BLaER1 (cell line): Measurements from ENCODE around the gene AGPAT4.
"Not testable (repeated sequence)": the region's sequence is repeated elsewhere in the genome, so short reads cannot be mapped to it uniquely, and the experiment has no call there.

Source experiments
- H3K27ac ChIP-seq: shearing (Covaris generic); formaldehyde crosslinking; 2 replicates; pipeline ENCODE4 v1.8.1; 2022
- H3K27me3 ChIP-seq: shearing (Covaris generic); formaldehyde crosslinking; 2 replicates; pipeline ENCODE4 v1.8.1; 2022
- H3K36me3 ChIP-seq: shearing (Covaris generic); formaldehyde crosslinking; 2 replicates; pipeline ENCODE4 v1.8.1; 2022
- H3K4me1 ChIP-seq: shearing (Covaris generic); formaldehyde crosslinking; 2 replicates; pipeline ENCODE4 v1.8.1; 2022
- H3K4me2 ChIP-seq: shearing (Covaris generic); formaldehyde crosslinking; 2 replicates; pipeline ENCODE4 v1.8.1; 2022
- H3K4me3 ChIP-seq: shearing (Covaris generic); formaldehyde crosslinking; 2 replicates; pipeline ENCODE4 v1.8.1; 2022
- H3K9ac ChIP-seq: shearing (Covaris generic); formaldehyde crosslinking; 2 replicates; pipeline ENCODE4 v1.8.1; 2022
- H3K9me3 ChIP-seq: shearing (Covaris generic); formaldehyde crosslinking; 2 replicates; pipeline ENCODE4 v1.8.1; 2022
- H4K20me1 ChIP-seq: shearing (Covaris generic); formaldehyde crosslinking; 2 replicates; pipeline ENCODE4 v1.8.1; 2022
- Cebpa-rat ChIP-seq: shearing (Covaris generic); IDR thresholded peaks from 2 replicates; pipeline ENCODE4 v1.8.1; 2022

The AGPAT4 gene

DNA sequence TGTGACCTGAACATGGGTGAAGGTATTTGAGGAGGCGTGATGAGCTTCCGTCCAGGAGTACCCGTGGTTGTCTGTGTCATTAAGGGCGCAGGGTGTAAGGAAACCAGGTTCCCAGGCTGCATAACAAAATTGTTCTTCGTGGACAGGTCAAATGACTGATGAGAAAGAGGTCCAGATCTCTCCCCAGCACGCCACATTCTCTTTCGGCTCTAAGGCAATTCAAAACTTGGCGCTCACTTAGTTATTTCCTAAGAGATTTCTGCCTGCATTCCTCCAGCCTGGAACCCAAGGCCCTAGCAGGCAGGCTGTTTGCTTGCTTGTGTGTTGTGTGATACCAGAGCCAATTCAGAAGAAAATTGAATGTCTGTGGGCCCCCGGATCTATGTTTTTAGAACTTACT is 139.9 kb downstream of the AGPAT4 start:
- no peaks in the 10 kb centered on the region for H4K20me1 ChIP-seq
- H3K4me1 ChIP-seq: peaks cover 37% of the 10 kb centered on the region
- no peak overlapping the region for H3K4me3 ChIP-seq
- no peak overlapping the region for H3K9ac ChIP-seq
- no peaks in the 10 kb centered on the region for H3K9me3 ChIP-seq
- no peaks in the 10 kb centered on the region for H3K27me3 ChIP-seq
- TF ChIP-seq Cebpa-rat: no peak
- H3K36me3 ChIP-seq: peaks cover 44% of the 10 kb centered on the region
- H3K27ac ChIP-seq: no peak overlapping the region
- H3K4me2 ChIP-seq: no peak overlapping the region

DNA sequence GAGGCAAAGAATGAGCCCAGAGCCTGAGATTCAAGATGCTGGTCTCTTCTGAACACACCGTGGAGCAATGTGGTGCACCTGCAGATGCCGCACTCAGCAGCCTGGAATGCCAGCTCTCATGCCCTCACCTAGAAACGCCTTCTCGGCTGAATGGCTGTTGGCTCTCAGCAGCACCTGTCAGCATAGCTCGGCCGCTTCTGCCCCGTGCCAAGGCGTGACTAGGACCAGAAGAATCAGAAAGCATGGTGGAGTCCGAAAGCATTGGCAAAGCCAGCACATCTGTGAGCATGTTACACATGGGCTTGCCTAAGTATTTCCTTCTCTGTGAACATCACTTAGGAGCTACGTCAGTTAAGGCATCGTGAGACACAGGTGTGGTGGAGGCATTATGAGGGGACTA is 141.5 kb downstream of the AGPAT4 start:
- Histone ChIP-seq H3K36me3 (peaks cover 57% of the 10 kb centered on the region), H3K4me3 (no peak overlapping the region), H3K9ac (no peak overlapping the region), H3K4me2 (no peak overlapping the region), H3K9me3 (no peaks in the 10 kb centered on the region), H3K27ac (no peak overlapping the region), H3K27me3 (no peaks in the 10 kb centered on the region), H3K4me1 (peaks cover 25% of the 10 kb centered on the region), H4K20me1 (no peaks in the 10 kb centered on the region)
- TF ChIP-seq Cebpa-rat: no peak

DNA sequence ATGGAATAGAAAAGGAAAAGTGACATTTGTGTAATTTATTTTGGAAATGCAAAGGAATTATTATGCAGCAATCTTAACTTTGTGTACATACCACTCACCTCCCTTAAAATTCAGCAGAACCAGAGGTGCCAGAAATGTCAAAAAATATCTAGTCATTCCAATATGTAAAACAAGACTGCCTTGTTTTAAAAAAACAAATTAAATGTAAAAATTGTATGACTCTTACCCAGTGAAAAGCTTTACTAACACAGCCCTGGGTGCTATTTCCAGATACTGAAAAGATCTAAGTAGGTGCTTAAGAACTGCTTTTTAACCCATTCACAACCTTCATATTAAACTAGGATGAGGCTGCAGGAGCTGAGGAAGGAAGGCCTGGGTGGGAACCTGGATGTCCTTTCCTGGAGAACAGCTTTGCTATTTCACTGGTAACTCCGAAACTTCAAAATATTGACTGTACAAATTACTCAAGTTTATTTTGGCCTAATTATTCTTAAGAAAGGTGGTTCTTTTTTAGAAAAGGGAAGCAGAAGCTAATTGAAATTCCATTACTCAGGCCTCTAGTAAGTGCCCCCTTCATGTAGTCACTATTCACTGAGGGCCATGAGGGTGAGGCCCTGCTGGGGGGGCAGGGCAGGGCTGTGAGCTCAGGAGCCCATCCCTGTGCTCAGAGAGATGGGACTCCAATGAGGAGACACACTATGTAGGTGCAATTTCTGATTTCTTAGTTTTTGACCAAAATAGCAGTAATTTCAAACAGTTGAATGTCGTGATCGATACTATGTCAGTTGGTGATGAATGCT is 142.7 kb downstream of the AGPAT4 start:
- H3K27ac ChIP-seq: no peak overlapping the region
- no peaks in the 10 kb centered on the region for H4K20me1 ChIP-seq
- peaks cover 13% of the 10 kb centered on the region for H3K4me1 ChIP-seq
- peaks cover 64% of the 10 kb centered on the region for H3K36me3 ChIP-seq
- H3K9me3 ChIP-seq: peaks cover 7% of the 10 kb centered on the region; the same call in 1 of the 2 replicates
- no peaks in the 10 kb centered on the region for H3K27me3 ChIP-seq
- no peak overlapping the region for H3K9ac ChIP-seq
- H3K4me3 ChIP-seq: no peak overlapping the region
- no peak overlapping the region for H3K4me2 ChIP-seq
- TF ChIP-seq Cebpa-rat: no peak

DNA sequence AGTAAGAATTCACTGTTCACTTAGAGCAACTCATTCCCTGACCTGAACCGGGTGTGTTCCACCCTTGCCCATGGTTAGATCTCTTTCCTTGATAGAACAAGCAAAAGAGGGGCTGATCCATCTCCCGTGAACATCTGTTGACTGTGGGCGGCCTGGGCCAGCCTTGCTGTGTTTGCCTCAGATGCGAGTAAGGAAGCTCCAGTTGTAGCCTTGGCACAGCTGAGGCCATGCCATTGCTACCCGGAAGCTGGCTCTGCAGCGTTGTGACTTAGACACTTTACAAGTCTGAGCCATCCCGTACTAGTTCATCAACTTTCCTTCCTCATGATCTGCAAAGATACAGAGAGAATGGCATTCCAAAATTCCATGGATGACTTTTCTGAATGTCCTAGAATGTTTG is 143.3 kb downstream of the AGPAT4 start:
- peaks cover 7% of the 10 kb centered on the region for H3K4me1 ChIP-seq
- H3K27ac ChIP-seq: no peak overlapping the region
- TF ChIP-seq Cebpa-rat: no peak
- H3K4me2 ChIP-seq: no peak overlapping the region
- H3K36me3 ChIP-seq: peaks cover 71% of the 10 kb centered on the region
- no peaks in the 10 kb centered on the region for H3K27me3 ChIP-seq
- no peak overlapping the region for H3K9ac ChIP-seq
- no peak overlapping the region for H3K4me3 ChIP-seq
- H4K20me1 ChIP-seq: no peaks in the 10 kb centered on the region
- H3K9me3 ChIP-seq: peaks cover 13% of the 10 kb centered on the region

DNA sequence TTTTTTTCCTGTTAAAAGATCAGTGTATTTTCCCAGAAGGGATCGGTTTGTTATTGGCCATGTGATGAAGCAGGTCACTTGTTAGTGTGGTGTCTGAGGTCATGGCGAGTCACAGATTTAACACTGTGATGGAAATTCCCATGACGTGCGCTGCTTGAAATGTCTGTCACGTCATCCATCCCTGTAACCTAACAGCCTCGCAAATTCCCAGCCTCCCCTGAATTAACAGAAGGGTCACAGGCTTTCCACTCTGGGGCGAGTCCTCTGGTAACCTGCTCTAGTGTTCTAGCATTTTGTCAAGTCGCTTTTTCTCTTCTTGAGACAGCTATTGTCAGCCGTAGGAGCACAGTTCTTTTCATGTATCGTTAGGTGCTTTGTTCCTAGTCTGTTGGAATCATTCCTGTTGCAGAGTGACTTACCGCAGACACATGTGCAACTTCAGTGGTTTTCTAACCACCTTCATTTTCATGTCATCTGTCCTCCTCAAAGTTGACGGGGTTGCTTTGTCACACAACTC is 145.1 kb downstream of the AGPAT4 start:
- Histone ChIP-seq H3K27me3 (no peaks in the 10 kb centered on the region), H3K4me3 (no peak overlapping the region), H3K4me2 (no peak overlapping the region), H3K9ac (no peak overlapping the region), H3K36me3 (peaks cover 72% of the 10 kb centered on the region), H4K20me1 (no peaks in the 10 kb centered on the region), H3K4me1 (no peaks in the 10 kb centered on the region), H3K27ac (no peak overlapping the region), H3K9me3 (peaks cover 28% of the 10 kb centered on the region)
- TF ChIP-seq Cebpa-rat: no peak

DNA sequence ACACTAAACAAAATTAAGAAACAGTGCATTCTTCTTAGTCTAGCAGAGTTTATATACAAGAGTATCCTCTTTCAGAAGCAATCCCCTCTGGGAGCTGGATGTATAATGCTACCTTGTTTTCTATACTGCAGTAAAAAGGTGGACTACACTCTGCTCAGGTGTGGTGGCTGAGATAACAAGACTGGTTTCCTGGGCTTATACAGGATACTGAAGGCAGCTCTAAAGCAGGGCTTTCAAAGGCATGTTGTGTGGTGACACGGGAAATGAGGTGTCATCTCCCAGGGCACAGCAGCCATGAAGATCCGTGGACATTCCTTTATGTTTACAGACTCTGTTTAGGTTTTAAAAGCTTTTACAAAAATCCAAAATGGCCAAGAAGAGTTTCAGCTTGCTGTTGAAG is 145.6 kb downstream of the AGPAT4 start:
- H3K4me2 ChIP-seq: no peak overlapping the region
- no peak overlapping the region for H3K4me3 ChIP-seq
- no peak for TF ChIP-seq Cebpa-rat
- H3K4me1 ChIP-seq: no peaks in the 10 kb centered on the region
- H3K9ac ChIP-seq: no peak overlapping the region
- no peaks in the 10 kb centered on the region for H3K27me3 ChIP-seq
- peaks cover 72% of the 10 kb centered on the region for H3K36me3 ChIP-seq
- H3K27ac ChIP-seq: no peak overlapping the region
- no peaks in the 10 kb centered on the region for H4K20me1 ChIP-seq
- peaks cover 33% of the 10 kb centered on the region for H3K9me3 ChIP-seq

DNA sequence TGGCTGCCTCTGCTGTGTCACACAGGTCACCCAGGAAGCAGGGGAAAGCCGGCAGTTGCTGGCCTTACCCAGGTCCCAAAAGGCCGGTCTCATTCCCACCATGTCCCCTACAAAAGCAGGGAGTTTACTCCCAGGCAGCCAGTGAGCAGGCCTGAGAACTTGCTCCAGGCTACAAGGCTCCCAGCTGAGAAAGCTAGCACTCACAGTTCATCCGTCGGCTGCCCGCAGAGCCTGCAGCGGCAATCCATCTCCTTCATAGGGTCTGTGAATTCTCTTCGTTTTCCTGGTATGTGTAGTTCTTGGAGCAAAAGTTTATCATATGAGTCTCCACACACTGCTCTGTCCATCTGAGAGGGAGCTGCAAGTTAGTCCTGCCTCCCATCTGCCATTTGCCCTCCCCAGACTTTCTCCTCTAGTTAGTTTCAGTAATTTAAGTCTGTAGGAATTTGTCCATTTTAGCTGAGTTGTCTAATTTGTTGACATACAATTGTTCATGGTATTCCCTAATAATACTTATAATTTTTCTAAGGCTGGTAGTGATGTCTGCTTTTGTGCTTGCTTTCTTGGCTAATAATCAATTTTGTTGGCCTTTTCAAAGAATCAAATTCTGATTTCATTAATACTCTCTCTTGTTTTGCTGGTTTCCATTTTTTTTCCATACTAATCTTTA is 146.7 kb downstream of the AGPAT4 start:
- H3K9ac ChIP-seq: no peak overlapping the region
- H3K27ac ChIP-seq: no peak overlapping the region
- no peak overlapping the region for H3K4me3 ChIP-seq
- H3K4me2 ChIP-seq: no peak overlapping the region
- no peaks in the 10 kb centered on the region for H3K27me3 ChIP-seq
- peaks cover 44% of the 10 kb centered on the region for H3K9me3 ChIP-seq
- H4K20me1 ChIP-seq: no peaks in the 10 kb centered on the region
- H3K4me1 ChIP-seq: no peaks in the 10 kb centered on the region
- TF ChIP-seq Cebpa-rat: no peak
- H3K36me3 ChIP-seq: peaks cover 72% of the 10 kb centered on the region

DNA sequence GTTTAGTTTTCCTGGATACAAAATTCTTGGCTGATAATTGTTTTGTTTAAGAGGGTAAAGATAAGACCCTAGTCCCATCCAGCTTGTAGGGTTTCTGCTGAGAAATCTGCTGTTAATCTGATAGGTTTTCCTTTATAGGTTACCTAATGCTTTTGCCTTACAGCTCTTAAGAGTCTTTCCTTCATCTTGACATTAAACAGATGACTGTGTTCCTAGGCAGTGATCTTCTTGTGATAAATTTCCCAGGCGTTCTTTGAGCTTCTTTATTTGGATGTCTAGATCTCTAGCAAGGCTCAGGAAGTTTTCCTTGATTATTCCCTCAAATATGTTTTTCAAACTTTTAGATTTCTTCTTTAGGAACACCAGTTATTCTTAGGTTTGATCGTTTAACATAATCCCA is 148.3 kb downstream of the AGPAT4 start:
- Histone ChIP-seq H3K4me1 (no peaks in the 10 kb centered on the region), H3K4me2 (no peak overlapping the region), H3K9me3 (peaks cover 45% of the 10 kb centered on the region), H4K20me1 (no peaks in the 10 kb centered on the region), H3K9ac (no peak overlapping the region), H3K36me3 (peaks cover 75% of the 10 kb centered on the region), H3K4me3 (no peak overlapping the region), H3K27ac (no peak overlapping the region), H3K27me3 (no peaks in the 10 kb centered on the region)
- no peak for TF ChIP-seq Cebpa-rat

DNA sequence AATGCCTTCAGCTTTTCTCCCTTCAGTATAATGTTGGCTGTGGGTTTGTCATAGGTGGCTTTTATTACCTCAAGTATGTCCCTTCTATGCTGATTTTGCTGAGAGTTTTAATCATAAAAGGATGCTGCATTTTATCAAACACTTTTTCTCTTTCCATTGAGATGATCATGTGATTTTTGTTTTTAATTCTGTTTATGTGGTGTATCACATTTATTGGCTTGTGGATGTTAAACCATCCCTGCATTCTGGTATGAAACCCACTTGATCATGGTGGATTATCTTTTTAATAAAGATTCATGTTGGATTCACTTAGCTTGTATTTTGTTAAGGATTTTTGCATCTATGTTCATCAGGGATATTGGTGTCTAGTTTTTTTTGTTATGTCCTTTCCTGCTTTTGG is 150.5 kb downstream of the AGPAT4 start:
- H3K4me3 ChIP-seq, H3K27me3 ChIP-seq, H3K27ac ChIP-seq, H3K4me2 ChIP-seq, H3K4me1 ChIP-seq, H4K20me1 ChIP-seq, H3K9ac ChIP-seq: not testable (repeated sequence)
- Histone ChIP-seq H3K36me3 (peaks cover 88% of the 10 kb centered on the region), H3K9me3 (peaks cover 56% of the 10 kb centered on the region)

DNA sequence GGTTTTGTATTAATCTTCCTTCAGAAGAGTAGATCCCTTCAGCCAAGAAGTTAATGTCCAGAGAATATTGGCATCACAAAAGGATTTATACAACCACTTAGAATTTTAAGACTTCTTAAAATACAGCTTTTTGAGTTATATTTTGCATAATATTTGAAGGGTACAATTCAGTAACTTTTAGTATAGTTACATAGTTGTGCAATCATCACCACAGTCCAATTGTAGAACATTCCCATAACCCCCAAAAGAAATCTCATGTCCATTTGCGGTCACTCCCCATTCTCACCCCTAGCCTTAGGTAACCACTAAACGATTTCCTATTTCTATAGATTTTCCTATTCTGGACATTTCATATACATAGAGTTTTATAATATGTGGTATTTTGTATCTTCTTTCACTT is 155.9 kb downstream of the AGPAT4 start:
- Histone ChIP-seq H3K9me3 (peaks cover 19% of the 10 kb centered on the region), H4K20me1 (no peaks in the 10 kb centered on the region), H3K27ac (no peak overlapping the region), H3K9ac (no peak overlapping the region), H3K27me3 (no peaks in the 10 kb centered on the region), H3K4me2 (no peak overlapping the region), H3K4me1 (no peaks in the 10 kb centered on the region), H3K4me3 (no peak overlapping the region), H3K36me3 (peaks cover 91% of the 10 kb centered on the region)
- TF ChIP-seq Cebpa-rat: no peak
